Measurements from ENCODE around the gene PTBP3. TPM values are rescaled to one million over a fixed set of nuclear protein-coding genes. Genes with fewer than 3 reads are reported as not detected.
"Not testable (repeated sequence)": the region's sequence is repeated elsewhere in the genome, so short reads cannot be mapped to it uniquely, and the experiment has no call there.

PTBP3 gene
- polyA plus RNA-seq, 1 donor from 2014 or later: 36.1 TPM

DNA sequence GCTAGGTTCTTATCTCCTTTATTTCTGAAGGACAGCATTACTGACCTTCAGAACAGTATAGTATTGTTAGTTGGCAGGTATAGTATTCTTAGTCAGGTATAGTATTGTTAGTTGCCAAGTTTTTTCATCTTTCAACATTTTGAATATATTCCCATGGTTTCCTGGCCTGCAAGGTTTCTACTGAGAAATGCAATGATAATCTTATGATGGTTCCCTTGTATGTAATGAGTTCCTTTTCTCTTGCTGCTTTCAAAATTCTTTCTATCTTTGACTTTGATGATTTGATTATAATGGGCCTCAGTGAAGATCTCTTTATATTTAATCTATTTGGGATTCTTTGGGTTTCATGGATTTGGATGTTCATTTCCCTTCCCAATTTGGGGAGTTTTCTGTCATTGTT, 34.0 kb upstream of the PTBP3 start:
- Histone ChIP-seq H3K9ac (ENCODE audit: low read length) (no peak overlapping the region), H3K9me3 (ENCODE audit: low read length) (peaks cover 5% of the 10 kb centered on the region), H3K4me2 (ENCODE audit: low read length) (no peak overlapping the region), H4K20me1 (ENCODE audit: insufficient read depth) (no peaks in the 10 kb centered on the region), H3F3A (ENCODE audit: insufficient read depth, low read length, poor library complexity, severe bottlenecking) (no peaks in the 10 kb centered on the region), H3K4me3 (ENCODE audit: low read length) (no peak overlapping the region), H3K27ac (ENCODE audit: low read length) (no peak overlapping the region), H3K79me2 (replicated peaks; ENCODE audit: insufficient read depth, low read length) (no peaks in the 10 kb centered on the region), H2AFZ (ENCODE audit: low read depth, low read length) (no peak overlapping the region), H3K9me2 (ENCODE audit: insufficient read depth, low read length) (no peaks in the 10 kb centered on the region), H3K27me3 (ENCODE audit: insufficient read depth, low read depth, low read length) (no peaks in the 10 kb centered on the region), H3K36me3 (ENCODE audit: insufficient read depth, low read length) (no peaks in the 10 kb centered on the region)
- TF ChIP-seq EP300 (conservative IDR thresholded peaks at IDR 0.05; ENCODE audit: poor library complexity, severe bottlenecking) (no peak), SMC3 (conservative IDR thresholded peaks at IDR 0.05; ENCODE audit: poor library complexity) (no peak), REST (IDR thresholded peaks at IDR 0.05; ENCODE audit: borderline replicate concordance) (no peak), TAF1 (IDR thresholded peaks at IDR 0.05; ENCODE audit: low read depth) (no peak), POLR2AphosphoS5 (IDR thresholded peaks at IDR 0.05) (no peak), RAD21 (conservative IDR thresholded peaks at IDR 0.05) (no peak), EZH2 (IDR thresholded peaks at IDR 0.05; ENCODE audit: borderline replicate concordance, insufficient read depth, low read length, poor library complexity, severe bottlenecking) (no peak), MXI1 (conservative IDR thresholded peaks at IDR 0.05; ENCODE audit: poor library complexity, severe bottlenecking) (no peak)
- TF ChIP-seq, protein P1, sequence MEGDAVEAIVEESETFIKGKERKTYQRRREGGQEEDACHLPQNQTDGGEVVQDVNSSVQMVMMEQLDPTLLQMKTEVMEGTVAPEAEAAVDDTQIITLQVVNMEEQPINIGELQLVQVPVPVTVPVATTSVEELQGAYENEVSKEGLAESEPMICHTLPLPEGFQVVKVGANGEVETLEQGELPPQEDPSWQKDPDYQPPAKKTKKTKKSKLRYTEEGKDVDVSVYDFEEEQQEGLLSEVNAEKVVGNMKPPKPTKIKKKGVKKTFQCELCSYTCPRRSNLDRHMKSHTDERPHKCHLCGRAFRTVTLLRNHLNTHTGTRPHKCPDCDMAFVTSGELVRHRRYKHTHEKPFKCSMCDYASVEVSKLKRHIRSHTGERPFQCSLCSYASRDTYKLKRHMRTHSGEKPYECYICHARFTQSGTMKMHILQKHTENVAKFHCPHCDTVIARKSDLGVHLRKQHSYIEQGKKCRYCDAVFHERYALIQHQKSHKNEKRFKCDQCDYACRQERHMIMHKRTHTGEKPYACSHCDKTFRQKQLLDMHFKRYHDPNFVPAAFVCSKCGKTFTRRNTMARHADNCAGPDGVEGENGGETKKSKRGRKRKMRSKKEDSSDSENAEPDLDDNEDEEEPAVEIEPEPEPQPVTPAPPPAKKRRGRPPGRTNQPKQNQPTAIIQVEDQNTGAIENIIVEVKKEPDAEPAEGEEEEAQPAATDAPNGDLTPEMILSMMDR (IDR thresholded peaks at IDR 0.05; ENCODE audit: poor library complexity, severe bottlenecking): no peak

GRCh38 chr9:112366591-112366990, 33.2 kb upstream of the PTBP3 start:
- no peaks in the 10 kb centered on the region for H4K20me1 ChIP-seq (ENCODE audit: insufficient read depth)
- no peak overlapping the region for H2AFZ ChIP-seq (ENCODE audit: low read depth, low read length)
- no peaks in the 10 kb centered on the region for H3K36me3 ChIP-seq (ENCODE audit: insufficient read depth, low read length)
- no peak overlapping the region for H3K9ac ChIP-seq (ENCODE audit: low read length)
- H3K9me2 ChIP-seq (ENCODE audit: insufficient read depth, low read length): no peaks in the 10 kb centered on the region
- no peak overlapping the region for H3K27ac ChIP-seq (ENCODE audit: low read length)
- H3F3A ChIP-seq (ENCODE audit: insufficient read depth, low read length, poor library complexity, severe bottlenecking): no peaks in the 10 kb centered on the region
- H3K79me2 ChIP-seq (replicated peaks; ENCODE audit: insufficient read depth, low read length): no peaks in the 10 kb centered on the region
- no peak overlapping the region for H3K4me3 ChIP-seq (ENCODE audit: low read length)
- TF ChIP-seq REST (IDR thresholded peaks at IDR 0.05; ENCODE audit: borderline replicate concordance) (no peak), RAD21 (conservative IDR thresholded peaks at IDR 0.05) (no peak), SMC3 (conservative IDR thresholded peaks at IDR 0.05; ENCODE audit: poor library complexity) (no peak), TAF1 (IDR thresholded peaks at IDR 0.05; ENCODE audit: low read depth) (no peak), EZH2 (IDR thresholded peaks at IDR 0.05; ENCODE audit: borderline replicate concordance, insufficient read depth, low read length, poor library complexity, severe bottlenecking) (no peak), POLR2AphosphoS5 (IDR thresholded peaks at IDR 0.05) (no peak), EP300 (conservative IDR thresholded peaks at IDR 0.05; ENCODE audit: poor library complexity, severe bottlenecking) (no peak), MXI1 (conservative IDR thresholded peaks at IDR 0.05; ENCODE audit: poor library complexity, severe bottlenecking) (no peak)
- TF ChIP-seq, protein P1 (IDR thresholded peaks at IDR 0.05; ENCODE audit: poor library complexity, severe bottlenecking): no peak
- H3K9me3 ChIP-seq (ENCODE audit: low read length): peaks cover 5% of the 10 kb centered on the region
- H3K4me2 ChIP-seq (ENCODE audit: low read length): no peak overlapping the region
- H3K27me3 ChIP-seq (ENCODE audit: insufficient read depth, low read depth, low read length): no peaks in the 10 kb centered on the region

- H2AFZ ChIP-seq (ENCODE audit: low read depth, low read length); H3K9ac ChIP-seq (ENCODE audit: low read length); H3K36me3 ChIP-seq (ENCODE audit: insufficient read depth, low read length); H3F3A ChIP-seq (ENCODE audit: insufficient read depth, low read length, poor library complexity, severe bottlenecking); H3K79me2 ChIP-seq (replicated peaks; ENCODE audit: insufficient read depth, low read length); H3K4me3 ChIP-seq (ENCODE audit: low read length); H3K9me3 ChIP-seq (ENCODE audit: low read length); H3K9me2 ChIP-seq (ENCODE audit: insufficient read depth, low read length); H3K27me3 ChIP-seq (ENCODE audit: insufficient read depth, low read depth, low read length); H3K4me2 ChIP-seq (ENCODE audit: low read length); H3K27ac ChIP-seq (ENCODE audit: low read length); H4K20me1 ChIP-seq (ENCODE audit: insufficient read depth): not testable (repeated sequence)
Measured at GRCh38 chr9:112365257-112365656, 31.8 kb upstream of the PTBP3 start.

All from neural cell (in vitro differentiated cells).